Type B pancreatic cell (in vitro differentiated cells): ENCODE results near the gene MAP3K21. TPM values are rescaled to one million over a fixed set of nuclear protein-coding genes. Genes with fewer than 3 reads are reported as not detected.

Experiments
- DNase-seq: peaks from one replicate; pipeline ENCODE4 v3.0.0; 2021; ENCODE audit warnings: mixed read lengths; ENCODE audit not compliant: unreplicated experiment; ENCODE audit errors: extremely low spot score
- H3K27ac Mint-ChIP-seq: 2 replicates; pipeline ENCODE4 v1.8.0; 2021; ENCODE audit warnings: mild to moderate bottlenecking, mixed read lengths
- H3K27me3 Mint-ChIP-seq: 2 replicates; pipeline ENCODE4 v1.8.0; 2021; ENCODE audit warnings: mixed read lengths
- H3K36me3 Mint-ChIP-seq: 2 replicates; pipeline ENCODE4 v1.8.0; 2021; ENCODE audit warnings: mixed read lengths
- H3K4me1 Mint-ChIP-seq: one replicate; pipeline ENCODE4 v1.8.0; 2021; ENCODE audit warnings: mixed read lengths; ENCODE audit not compliant: unreplicated experiment
- H3K4me3 Mint-ChIP-seq: 2 replicates; pipeline ENCODE4 v1.8.0; 2021; ENCODE audit warnings: mild to moderate bottlenecking, mixed read lengths
- H3K9me3 Mint-ChIP-seq: 2 replicates; pipeline ENCODE4 v1.8.0; 2021; ENCODE audit warnings: mixed read lengths
- total RNA-seq: library from RNA; stranded (reverse); gene quantifications from 2 replicates; pipeline ENCODE4 v1.2.1, GENCODE V29; 2021; ENCODE audit warnings: low replicate concordance
- TF ChIP-seq, protein P1 (sequence below): fragments of 200-600 bp; sonication (generic); conservative IDR thresholded peaks from 2 replicates; pipeline ENCODE4 v1.5.0; 2021; ENCODE audit warnings: antibody characterized with exemption, mild to moderate bottlenecking

The MAP3K21 gene
- total RNA-seq, 1 donor from 2014 or later: 6.4 TPM

DNA sequence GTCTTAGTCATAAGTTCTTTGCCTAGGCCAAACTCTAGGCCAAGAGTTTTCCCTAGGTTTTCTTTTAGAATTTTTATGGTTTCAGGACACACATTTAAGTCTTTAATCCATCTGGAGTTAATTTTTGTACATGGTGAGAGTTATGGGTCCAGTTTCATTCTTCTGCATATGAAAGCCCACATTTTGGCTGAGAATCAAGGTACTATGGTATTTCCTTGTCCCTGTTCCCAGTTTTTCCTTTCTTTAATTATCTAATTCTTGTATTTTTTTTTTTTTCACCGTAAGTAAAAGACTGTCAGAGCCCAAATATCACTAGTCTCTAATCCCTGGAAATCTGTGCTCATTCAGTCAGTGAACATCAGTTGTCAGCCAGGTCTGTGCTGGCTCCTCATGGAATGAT, 105.4 kb downstream of the MAP3K21 start:
- no peak for DNase-seq
- TF ChIP-seq, protein P1, sequence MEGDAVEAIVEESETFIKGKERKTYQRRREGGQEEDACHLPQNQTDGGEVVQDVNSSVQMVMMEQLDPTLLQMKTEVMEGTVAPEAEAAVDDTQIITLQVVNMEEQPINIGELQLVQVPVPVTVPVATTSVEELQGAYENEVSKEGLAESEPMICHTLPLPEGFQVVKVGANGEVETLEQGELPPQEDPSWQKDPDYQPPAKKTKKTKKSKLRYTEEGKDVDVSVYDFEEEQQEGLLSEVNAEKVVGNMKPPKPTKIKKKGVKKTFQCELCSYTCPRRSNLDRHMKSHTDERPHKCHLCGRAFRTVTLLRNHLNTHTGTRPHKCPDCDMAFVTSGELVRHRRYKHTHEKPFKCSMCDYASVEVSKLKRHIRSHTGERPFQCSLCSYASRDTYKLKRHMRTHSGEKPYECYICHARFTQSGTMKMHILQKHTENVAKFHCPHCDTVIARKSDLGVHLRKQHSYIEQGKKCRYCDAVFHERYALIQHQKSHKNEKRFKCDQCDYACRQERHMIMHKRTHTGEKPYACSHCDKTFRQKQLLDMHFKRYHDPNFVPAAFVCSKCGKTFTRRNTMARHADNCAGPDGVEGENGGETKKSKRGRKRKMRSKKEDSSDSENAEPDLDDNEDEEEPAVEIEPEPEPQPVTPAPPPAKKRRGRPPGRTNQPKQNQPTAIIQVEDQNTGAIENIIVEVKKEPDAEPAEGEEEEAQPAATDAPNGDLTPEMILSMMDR: no peak
- H3K27ac Mint-ChIP-seq: no peak overlapping the region
- H3K27me3 Mint-ChIP-seq: peaks cover 1% of the 10 kb centered on the region
- no peaks in the 10 kb centered on the region for H3K36me3 Mint-ChIP-seq
- no peaks in the 10 kb centered on the region for H3K9me3 Mint-ChIP-seq
- peaks cover 4% of the 10 kb centered on the region for H3K4me1 Mint-ChIP-seq
- no peak overlapping the region for H3K4me3 Mint-ChIP-seq

DNA sequence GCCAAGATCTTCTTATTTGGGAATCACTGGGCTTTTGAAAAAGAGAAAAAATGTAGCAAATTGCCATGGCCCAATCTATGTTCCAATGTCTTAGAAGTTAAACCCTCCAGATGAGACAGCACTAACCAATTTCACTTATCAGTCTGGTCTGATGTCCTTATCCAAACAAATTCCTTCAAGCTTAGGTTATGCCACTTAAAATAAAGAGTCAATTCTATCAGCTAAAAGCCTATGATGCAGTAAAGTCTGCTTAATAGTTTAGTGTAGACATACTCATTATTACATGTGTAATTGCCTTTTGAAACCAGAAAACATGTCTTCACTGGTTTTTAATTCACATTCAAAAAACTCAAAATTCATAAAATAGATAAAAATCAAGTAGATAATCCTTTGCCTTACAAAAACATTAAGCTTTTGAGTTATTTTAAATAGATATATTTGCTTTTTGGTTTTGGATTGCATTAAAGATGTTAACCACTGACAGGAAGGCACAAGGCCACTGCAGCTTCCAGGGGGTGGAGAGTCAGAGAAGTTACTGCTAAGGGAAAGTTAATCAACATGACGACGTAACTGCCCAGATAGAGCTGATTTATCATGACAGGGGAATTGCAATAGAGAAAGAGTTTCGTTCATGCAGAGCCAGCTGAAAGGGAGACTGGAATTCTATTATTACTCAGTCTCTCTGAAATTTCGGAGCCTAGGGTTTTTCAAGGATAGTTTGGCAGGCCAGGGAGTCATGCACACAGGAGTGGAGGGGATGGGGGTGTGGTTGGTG, 106.1 kb downstream of the MAP3K21 start:
- Mint-ChIP-seq H3K27me3 (peaks cover 8% of the 10 kb centered on the region), H3K36me3 (no peaks in the 10 kb centered on the region), H3K4me1 (peaks cover 4% of the 10 kb centered on the region), H3K9me3 (no peaks in the 10 kb centered on the region), H3K4me3 (no peak overlapping the region), H3K27ac (no peak overlapping the region)
- no peak for DNase-seq
- TF ChIP-seq, protein P1: no peak

Other genes with a start within 250 kb of the MAP3K21 start
- gene PCNX2, start 32.0 kb upstream of the MAP3K21 start, total RNA-seq: 14.7 and 18.4 TPM in 2 replicates